Fibroblast of gingiva (primary cell): ENCODE results near the gene MEGF10.

Source experiments
- DNase-seq: peaks from one replicate; pipeline ENCODE4 v3.0.0-alpha.2; 2011; ENCODE audit warnings: low read depth

Gene MEGF10

DNA sequence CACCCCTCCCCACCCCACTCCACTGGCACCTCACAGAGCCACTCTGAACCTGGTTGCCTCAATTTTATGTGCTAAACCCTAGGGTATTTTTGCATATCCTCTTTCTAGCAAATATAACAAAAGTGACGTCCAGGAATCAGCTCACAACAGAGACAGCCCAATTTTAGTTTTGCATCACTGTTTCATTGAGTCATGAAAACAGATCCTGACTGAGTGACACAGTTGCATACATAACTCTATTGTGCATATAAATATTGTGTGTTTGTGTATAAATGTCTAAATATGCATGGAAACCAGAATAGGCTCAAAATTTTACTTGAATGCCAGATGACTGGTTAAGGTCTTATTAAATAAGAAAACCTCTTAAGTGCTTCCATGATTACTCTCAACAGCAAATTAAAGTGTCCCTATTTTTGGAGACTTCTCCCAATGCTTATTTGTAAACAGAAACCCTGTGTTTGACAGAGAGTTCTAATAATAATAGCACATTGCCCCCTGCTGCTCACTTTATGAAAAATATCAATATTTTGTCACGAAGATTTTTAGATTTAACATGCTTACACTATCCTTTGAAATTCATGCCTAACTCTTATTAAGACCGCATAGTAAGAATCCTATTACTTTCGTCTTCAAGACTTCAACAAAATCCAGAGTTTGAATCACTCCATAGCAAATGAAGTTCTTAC, 151.3 kb downstream of the MEGF10 start:
- peak; percentile 7 for DNase-seq

DNA sequence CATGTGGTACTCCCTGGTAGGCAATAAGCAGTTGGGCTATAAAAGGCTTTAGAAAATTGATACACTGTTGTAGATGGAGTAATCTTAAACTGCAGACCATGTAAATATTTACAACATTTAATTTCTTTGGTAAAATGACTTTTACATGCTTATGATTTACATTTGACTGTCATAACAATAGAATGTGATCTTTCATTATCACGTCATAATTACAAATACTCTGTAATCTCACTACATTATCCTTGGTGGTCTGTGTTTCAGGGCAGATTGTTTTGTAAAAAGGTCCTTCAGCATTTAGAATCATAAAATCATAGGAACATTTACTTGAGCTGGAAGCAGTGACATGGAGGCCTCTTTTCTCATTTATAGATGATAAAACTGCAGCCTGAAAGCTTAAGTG, 153.6 kb downstream of the MEGF10 start:
- no peak for DNase-seq

DNA sequence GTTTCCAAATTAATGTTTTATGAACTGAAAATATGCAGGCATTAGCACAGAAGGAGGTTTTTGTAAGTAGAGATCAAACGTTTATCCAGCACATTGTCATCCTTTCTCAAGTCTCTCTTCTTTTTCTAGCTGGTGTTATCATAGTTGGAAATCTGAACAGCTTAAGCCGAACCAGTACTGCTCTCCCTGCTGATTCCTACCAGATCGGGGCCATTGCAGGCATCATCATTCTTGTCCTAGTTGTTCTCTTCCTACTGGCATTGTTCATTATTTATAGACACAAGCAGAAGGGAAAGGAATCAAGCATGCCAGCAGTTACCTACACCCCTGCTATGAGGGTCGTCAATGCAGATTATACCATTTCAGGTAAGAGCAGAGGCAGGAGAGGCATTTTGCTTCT, 154.7 kb downstream of the MEGF10 start:
- DNase-seq, result no peak

DNA sequence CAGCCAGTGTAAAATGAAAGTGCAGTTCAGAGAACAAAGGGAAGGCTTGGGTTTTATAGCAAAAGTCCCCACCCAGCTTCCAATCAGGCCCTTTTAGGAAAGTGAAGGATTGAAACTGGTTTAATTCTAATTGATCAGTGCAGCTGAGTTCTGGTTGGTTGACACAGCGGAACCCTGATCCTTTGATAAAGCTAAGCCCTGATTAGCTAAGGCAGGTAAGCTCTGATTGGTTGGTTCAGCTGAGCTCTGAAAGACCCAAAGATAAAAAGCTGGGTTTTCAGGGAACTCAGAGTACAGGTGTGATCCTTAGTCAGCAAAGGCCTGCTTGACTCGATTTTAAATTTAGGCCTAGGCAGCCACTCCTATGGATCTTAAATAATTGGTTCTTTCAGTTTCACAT, 156.0 kb downstream of the MEGF10 start:
- DNase-seq, result no peak

DNA sequence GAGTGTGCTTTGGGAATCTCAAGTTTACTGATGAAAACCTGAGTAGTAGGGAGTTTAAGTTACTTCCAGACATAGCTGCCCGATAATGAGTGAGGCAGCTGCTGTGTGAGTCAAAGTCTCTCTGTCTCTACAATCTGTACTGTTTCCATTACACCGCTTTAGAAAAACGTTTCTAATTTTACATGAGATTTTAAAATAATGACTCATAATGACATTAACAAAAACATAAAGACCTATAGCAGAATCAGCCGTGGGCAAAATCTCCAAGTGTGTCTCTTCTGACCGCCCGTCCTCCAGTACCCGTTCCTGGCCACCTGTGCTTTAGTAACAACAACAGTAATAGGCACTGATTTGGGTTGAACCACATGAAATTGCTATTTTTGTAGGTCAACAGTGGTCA, 157.2 kb downstream of the MEGF10 start:
- DNase-seq, result peak; percentile 21

DNA sequence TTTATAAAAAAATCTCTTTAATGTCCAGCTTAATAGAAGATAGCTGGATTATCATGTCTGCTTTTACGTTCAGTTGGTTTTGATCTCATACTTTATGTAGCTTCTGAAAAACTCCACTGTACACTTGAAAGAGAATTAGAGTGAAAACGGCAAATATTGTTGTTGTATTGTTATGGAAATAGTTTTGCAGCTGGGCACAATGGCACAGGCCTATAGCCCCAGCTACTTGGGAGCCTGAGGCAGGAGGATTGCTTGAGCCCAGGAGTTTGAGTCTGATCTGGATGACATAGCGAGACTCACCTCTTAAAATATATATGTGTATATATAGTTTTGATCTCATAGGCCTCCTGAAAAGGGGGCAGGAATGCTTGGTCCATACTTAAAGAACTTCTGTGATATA, 159.4 kb downstream of the MEGF10 start:
- no peak for DNase-seq

DNA sequence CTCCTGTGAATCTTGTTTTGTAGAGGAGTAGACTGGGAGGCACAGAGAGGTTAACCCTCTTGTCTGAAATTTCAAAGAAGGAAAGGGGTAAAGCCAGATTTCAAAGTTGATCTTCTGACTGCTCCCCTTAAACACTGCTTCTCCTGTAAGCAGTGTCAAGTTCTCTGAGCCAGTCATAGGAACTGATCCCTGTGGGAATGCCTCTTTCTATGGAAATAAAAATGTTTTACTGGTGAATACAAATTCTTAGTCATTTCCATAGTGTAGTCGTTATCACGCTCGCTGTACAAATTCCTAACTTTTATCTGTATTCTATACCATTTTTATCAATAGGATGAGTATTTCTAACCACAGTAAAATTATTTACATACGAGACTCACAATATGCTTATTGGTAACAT, 160.5 kb downstream of the MEGF10 start:
- DNase-seq, result no peak

DNA sequence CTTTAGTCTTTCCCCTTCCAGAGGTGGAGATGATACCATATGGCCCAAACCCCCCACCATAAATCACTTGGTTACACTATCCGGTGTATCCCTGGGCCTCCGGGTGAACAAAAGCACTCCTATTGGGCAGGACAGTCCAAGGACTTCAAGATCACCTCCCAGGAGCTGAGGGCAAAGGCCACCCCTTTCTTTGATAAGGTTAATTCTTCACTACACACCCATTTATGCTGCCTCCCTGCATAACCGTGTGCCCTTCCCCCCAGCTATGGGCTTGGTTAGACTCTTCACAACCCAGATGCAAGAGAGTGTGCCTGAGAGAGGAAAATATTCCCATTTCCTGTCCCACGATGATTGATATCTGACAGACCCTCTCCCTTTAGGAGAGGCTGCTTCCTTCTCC, 162.0 kb downstream of the MEGF10 start:
- DNase-seq, result no peak

DNA sequence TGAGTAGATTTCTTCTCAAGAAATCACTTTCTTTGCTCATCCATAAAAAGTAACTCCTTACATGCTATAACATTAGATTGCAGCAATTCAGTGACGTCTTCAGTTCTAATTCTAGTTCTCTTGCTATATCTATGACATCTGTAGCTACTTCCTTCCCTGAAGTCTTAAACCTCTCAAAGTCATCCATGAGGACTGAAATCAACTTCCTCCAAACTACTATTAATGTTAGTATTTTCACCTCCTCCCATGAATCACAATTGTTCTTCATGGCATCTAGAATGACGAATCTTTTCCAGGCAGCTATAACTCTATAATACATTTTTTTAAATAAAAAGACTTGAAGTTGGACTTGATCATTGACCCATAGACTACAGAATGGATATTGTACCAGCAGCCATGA, 180.6 kb downstream of the MEGF10 start:
- no peak for DNase-seq

DNA sequence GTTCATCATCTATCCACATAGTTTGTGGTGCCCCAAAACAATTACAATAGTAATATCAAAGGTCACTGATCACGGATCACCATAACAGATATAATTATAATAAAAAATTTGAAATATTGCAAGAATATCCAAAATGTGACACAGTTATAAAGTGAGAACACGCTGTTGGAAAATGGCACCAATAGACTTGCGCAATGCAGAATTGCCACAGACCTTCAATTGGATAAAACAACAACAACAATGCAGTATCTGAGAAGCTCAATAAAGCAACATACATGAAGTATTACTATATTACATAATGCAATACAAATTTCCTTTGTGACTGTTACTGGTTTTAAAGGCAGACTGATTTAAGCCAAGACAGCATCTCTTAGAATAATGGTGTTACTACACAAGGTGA, 182.1 kb downstream of the MEGF10 start:
- DNase-seq, result no peak

DNA sequence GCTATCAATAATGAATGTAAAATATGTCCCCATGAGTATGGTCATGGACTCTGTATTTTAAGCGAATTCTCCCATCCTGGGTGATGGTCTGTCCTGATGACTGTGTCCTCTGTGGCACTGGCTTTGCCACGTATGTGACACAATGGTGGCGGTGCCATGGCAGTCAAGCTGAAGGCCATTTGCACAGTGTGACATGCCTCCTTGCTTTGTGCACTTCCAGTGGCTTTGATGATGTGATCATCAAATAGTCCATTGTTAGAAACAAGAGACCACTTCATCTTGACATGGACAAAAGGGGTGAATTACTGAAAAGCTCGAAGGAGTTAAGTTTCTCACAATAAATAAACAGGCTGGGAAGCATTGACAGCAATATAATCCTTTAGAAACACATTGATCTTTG, 195.9 kb downstream of the MEGF10 start:
- no peak for DNase-seq

DNA sequence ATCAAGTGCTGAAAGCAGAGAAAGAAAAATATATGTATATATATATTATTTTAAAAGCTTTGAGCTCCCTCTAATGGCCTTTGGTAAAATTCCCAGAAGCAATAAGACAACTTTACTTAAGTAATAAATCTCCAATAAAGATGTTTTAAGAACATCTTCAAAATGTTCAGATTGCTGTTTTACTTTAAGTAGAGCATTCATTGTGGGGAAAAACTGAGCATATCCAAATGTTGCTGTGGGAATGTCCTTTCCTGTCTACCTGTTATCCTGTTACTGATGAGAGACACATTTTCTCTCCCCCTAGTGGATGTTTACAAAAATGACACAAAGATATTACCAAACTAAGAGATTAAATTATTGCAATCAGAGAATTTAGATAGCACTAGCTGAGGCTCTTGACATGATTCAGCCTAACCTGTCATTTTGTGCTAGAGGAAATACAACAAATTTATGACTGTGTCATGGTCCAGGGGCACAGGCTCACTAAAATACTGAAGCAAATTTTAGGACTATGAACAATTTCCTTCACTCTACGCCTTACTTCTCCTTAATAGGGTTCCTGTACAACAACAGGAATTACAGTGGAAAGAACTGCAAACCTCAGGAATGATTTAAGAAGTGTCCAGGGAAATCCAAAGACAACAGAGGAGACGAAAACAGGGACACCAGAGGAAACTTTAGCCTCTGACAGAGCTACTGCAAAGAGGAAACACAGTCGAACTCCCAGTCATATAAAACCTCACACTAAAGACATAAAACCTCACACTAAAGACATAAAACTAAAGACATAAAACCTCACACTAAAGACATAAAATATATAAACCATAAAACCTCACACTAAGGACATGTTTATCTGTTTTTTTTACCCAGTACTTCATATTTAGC, 202.5 kb downstream of the MEGF10 start:
- DNase-seq, result peak; percentile 27

DNA sequence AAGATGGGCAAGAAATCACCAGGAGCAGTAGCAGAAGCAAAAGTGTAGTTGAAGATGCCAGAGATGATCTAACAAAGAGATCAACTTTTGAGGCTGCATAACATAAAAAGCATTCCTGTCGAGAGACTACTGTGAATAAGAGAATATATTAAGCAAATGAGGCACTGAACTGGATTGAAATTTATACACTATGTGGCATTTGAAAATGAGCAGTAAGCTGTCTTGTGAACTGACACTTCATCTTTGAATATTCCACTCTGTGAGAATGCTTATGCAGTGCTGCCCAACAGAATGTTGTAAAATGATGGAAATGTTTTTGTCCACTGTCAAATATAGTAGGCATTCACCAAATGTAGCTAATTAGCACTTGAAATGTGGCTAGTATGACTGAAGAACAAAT, 208.0 kb downstream of the MEGF10 start:
- no peak for DNase-seq

DNA sequence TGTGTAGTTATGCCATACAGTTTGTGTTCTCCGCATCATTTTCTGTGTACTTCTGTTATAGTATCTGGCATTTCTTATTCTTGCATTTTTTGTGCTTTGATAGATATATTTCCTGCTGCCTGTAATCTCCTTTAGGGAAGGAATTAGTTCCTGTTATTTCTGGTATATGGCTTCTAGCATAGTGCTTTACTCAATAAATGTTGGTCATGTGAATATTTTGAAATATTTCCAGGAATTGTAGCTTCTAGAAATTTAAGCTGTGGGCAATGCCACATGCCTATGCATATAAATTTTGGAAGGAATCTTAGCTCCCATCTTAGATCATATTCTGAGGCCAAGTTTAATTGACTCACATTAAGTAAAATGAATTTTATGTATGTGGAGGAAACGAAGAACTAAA, 215.3 kb downstream of the MEGF10 start:
- no peak for DNase-seq

DNA sequence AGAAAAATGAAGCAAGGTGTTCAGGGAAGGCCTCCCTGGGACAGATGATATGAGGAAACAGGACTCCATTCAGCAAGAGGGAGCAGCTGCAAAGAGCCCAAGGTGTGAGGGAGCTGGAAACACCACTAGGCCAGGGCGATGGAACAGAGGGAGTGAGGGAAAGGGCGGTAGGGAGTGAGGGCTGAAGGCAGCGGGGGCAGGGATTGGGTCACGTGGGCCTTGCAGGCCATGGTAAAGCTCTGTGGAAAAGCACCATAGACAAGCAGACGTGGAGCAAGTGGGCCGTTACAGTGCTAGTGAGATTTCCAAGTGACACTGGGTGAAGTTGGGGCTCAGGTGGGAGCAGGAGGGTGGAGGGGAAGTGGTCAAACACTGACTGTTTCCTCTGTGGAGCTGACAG, 216.0 kb downstream of the MEGF10 start:
- DNase-seq, result no peak

DNA sequence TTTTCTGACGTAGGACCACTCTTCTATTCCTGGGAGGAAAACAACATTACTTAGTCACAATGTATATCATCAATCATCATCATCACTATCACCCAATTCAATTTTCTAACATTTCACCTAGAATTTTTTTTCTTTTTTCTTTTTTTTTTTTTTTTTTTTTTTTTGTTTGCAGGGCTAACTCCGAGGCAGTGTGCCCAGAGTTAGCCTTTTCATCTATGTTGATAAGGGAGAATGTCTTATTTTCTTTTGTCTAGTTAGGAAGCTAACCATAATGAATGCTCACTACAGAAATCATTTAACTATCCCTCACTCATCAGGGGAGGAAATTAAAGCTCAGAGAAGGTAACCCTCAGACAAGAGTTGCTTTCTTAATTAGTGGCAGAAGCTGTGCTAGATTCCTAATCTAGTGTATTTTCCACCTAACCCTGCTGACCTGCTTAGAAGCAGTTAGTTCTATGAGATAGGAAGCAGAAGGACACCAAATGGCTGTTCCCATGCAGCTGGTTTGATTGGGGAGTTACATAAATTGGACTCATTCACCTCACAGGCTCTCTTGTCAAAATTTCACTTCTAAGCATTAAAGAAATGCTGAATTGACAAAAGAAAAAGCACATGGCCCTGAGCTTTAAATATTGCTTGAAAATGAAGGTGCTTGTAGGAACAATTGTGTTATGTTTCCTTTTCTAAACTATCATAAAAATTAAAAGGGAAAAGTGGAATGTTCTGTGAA, 218.2 kb downstream of the MEGF10 start:
- DNase-seq, result no peak
